GM13976 (cell line): Measurements from ENCODE around the gene GRIN2A.

Experiments used
- DNase-seq: peaks from one replicate; pipeline ENCODE4 v3.0.0; 2012; ENCODE audit warnings: low spot score
- CTCF ChIP-seq: IDR thresholded peaks from 2 replicates; pipeline ENCODE4 v1.5.1; 2012; ENCODE audit warnings: borderline replicate concordance, mild to moderate bottlenecking; ENCODE audit not compliant: insufficient read depth; ENCODE audit errors: extremely low read depth, missing control alignments, control extremely low read depth
- in situ Hi-C: fragments of 300-500 bp; cut with MboI; formaldehyde crosslinking; loops from one replicate; pipeline ENCODE4 v1.12.0; 2022; ENCODE audit warnings: low sequenced_read_pairs, mixed read lengths, inconsistent platforms; ENCODE audit not compliant: unreplicated experiment

The GRIN2A gene

DNA sequence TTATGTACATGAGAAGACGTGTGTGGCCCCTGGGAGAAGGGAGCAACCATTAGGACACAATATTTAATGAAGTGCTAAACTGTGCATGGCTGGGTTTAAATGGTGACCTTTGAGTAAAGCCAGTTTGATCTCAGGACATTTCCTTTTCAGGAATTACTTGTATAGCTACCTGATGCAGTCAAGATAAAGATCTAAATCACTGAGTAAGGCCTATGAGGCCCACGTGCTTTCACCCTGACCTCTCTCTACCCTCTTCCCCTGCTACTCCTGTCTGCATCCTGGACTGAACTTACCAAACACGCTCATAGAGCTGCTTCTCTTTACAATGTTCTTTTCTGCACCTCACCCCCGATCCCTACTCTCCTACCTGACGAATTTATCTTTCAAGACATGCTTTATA is 98.9 kb downstream of the GRIN2A start:
- in situ Hi-C loops: no loop called here
- DNase-seq: no peak
- TF ChIP-seq CTCF: no peak

- in situ Hi-C loops: no loop called here
- no peak for TF ChIP-seq CTCF
- DNase-seq: no peak
These were observed 100.9 kb downstream of the GRIN2A start for GRCh38 chr16:10081201-10081940.

- no peak for TF ChIP-seq CTCF
- no peak for DNase-seq
- in situ Hi-C loops: no loop called here
These were observed 102.0 kb downstream of the GRIN2A start for GRCh38 chr16:10080051-10080772.

- no peak for DNase-seq
- no peak for TF ChIP-seq CTCF
- in situ Hi-C loops: no loop called here
These were observed 103.7 kb downstream of the GRIN2A start for GRCh38 chr16:10078541-10078949.

- no peak for DNase-seq
- in situ Hi-C loops: no loop called here
- TF ChIP-seq CTCF: no peak
These were observed 104.4 kb downstream of the GRIN2A start for GRCh38 chr16:10077861-10078260.

DNA sequence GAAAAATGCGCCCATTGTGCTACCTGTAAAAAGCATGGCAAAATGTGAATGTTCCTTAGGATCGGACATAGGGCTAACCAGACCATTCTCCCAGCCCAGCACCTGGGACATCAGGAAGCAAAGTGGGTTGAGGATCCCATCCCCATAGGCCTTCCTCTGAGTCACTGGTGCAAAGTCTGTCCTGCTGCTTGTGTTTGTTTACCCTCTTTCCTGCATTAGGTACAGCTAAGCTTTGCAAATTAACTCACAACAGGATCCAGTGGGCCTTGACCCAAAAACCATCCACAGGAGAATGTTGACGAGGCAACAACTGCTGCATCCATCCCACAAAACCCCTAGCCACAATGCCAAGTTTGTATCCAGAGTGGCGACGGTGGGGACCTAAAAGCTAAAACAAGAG is 106.2 kb downstream of the GRIN2A start:
- in situ Hi-C loops: no loop called here
- TF ChIP-seq CTCF: no peak
- no peak for DNase-seq
